Esophagus muscularis mucosa (tissue), 3 donors: ENCODE measurements around the gene KRT13.

Source experiments
- POLR2AphosphoS5 ChIP-seq, 2 donors: sonication (generic); formaldehyde crosslinking; IDR thresholded peaks; one replicate each; pipeline ENCODE4 v1.6.1; 2017; ENCODE audit warnings: antibody characterized with exemption in 2 of 2
- TF ChIP-seq, protein P1 (sequence below), 3 experiments: fragments of 200-600 bp in 2 of 3; fragments of 450-650 bp in 1 of 3; sonication (generic) in 2 of 3; IDR thresholded peaks; one replicate each; pipeline ENCODE4 v1.5.1; 2017 to 2019; ENCODE audit warnings: antibody characterized with exemption in 3 of 3, mild to moderate bottlenecking in 2 of 3, moderate library complexity in 1 of 3

DNA sequence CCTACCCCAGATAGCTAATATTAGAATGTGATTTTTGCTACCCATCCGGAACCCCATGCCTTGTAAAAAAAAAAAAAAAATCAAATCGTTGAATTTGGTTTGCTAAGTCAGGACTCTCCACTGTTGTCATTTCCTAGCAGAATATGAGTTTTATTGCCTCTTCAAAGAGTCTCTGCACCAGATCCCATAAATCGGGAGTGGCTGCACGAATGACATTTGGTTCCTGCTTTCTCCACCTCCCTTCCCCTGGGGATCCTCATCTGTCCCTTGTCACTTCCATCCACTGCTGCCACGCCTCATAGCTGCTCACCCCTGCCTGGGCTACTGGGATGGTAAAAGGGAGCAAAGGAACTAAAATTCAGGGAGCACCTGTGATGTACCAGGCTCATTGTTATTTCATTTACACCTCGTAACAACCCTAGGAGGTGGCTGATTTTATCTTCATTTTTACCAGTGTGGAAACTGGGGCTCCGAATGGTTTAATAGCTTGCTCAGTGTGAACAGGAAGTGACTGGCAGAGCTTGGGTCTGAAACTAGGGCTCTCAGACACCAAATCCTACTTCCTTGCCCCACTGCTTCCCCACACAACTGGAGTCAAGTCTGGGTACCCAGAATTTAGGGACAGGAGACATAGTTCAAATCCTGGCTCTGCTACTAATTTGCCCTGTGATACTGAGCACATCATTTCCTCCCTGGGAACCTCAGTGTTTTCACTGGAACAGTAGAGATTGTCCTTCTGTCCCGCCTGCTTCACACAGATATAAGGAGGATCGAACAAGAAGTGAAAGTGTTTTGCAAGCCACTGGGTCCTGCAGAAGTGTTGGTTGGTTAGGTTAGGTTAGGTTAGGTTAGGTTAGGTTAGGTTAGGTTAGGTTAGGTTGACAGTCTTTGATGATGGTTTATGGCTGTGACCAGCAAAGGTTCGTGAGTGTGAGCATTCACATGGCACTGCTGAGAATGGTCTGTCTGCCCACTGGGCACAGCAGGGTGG lies 15.1 kb downstream of the KRT13 start:
- TF ChIP-seq, protein P1, sequence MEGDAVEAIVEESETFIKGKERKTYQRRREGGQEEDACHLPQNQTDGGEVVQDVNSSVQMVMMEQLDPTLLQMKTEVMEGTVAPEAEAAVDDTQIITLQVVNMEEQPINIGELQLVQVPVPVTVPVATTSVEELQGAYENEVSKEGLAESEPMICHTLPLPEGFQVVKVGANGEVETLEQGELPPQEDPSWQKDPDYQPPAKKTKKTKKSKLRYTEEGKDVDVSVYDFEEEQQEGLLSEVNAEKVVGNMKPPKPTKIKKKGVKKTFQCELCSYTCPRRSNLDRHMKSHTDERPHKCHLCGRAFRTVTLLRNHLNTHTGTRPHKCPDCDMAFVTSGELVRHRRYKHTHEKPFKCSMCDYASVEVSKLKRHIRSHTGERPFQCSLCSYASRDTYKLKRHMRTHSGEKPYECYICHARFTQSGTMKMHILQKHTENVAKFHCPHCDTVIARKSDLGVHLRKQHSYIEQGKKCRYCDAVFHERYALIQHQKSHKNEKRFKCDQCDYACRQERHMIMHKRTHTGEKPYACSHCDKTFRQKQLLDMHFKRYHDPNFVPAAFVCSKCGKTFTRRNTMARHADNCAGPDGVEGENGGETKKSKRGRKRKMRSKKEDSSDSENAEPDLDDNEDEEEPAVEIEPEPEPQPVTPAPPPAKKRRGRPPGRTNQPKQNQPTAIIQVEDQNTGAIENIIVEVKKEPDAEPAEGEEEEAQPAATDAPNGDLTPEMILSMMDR (IDR thresholded peaks at IDR 0.05), result no peak
- TF ChIP-seq POLR2AphosphoS5 (IDR thresholded peaks at IDR 0.05), result no peak
